HTR-8/SVneo (cell line): ENCODE measurements around the gene HAND2.

Experiments
- DNase-seq: peaks from one replicate; pipeline ENCODE4 v3.0.0; 2011; ENCODE audit warnings: low spot score, mixed read lengths; ENCODE audit not compliant: insufficient read length
- FAIRE-seq: peaks from 2 replicates; lab custom pipeline; 2011; peaks lifted over from hg19 to GRCh38; lab: Jason Lieb, UNC

HAND2 gene

DNA sequence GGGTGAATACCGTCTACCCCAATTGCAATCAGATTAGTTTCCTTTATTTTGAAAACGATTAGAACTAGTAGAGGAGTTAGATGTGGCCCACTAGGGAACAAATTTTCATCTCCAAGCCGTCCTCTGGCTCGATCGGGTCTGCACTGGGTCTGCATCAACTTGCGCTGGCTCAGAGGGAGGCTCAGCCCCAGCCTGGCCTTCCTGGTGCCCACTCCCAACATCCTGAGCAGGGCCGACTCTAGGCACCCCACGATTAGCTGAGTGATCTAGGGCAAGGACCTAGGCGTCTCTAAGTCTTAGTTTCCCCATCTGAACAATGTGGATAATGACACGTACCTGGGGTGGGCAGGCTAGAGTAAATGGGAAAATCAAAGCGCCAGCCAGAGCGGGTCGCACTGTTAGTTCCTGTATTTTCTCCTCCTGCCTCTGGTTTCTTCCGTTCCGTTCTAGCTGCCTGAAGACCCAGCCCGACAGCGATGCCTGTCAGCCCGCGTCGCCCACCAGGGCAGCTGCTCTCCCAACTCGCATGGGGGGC is 7.7 kb upstream of the HAND2 start:
- no peak for DNase-seq
- no peak for FAIRE-seq

DNA sequence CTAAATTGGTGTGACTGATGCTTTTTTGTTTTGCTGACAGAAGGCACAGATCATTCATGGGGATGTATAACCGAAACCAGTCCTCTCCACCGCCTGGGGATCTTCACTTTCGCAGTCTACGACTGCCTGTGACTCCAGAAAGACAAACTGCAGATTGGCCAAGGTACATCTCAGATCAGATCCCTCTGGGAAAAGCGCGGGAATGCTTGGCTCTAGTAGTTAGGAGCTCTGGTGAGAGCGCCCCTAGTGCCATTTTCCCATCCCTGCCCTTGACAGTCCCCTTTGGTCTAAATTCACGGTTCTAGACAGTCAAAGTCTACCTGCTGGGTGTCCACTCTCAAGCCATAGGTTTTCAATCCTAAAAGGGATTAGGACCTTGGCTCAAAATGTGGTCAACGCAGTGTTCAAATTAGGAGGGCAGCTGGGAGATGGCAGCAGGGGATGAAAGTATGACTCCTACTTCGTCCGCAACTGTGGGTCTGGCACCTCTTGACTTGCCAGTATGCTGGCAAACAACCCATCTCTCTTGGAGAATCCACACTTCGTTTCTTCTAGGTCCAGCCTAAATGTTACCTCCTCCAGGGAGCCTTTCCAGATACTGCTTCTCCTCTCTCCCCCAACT is 6.9 kb upstream of the HAND2 start:
- DNase-seq (no peak), FAIRE-seq (no peak)

DNA sequence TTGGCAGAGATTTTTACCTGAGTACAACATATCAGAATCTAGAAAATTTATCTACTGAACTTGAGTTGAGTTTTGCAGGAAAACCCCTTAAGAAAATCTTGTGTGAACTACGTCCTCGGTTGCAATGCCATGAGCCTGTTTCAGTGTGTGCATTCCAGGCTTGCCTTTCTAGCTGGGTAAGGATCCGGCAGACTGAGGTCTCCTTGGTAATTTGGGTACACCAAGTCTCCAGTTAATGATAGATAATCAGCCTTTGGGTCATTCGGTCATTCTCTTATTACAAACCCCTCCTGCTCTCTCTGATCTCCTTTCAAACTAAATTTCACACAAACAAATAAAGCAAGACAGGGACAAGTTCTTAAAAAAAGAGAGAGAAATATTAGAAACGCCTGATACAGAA is 5.9 kb upstream of the HAND2 start:
- no peak for FAIRE-seq

DNA sequence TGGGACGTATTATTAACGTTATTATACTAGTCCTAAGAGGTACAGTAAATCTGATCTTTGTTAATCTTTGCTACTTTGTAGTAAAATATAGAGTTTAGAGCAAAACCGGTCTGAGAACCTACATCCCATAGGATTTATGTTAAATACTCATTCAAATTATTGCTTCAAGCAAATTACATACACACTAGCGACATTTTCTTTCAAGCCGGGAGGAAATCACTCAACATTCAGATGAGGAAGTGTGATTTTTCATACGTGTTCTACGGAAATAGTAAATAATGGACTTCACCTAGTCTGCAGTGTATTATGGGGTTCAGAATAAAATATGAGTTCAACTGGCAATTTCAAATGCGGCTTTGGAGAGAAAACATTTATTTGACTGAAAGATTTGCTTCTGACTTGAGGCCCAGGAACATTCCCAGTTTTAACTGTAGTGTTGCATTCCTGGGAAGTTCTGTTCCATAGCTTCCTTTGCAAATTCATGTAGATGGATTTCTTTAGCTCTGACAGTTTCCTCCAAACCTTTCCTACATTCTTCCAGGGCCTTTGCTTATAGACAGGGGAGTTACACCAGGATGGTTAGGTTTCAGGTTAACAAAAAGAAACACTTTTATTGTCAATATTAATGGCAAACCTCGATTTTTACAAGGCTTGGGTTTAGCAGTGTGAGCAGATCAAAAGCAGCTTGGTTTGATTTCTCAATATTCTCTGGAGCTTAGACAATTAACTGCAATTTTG is 5.3 kb upstream of the HAND2 start:
- FAIRE-seq (no peak), DNase-seq (no peak)

More for the DNA sequence above, 5.9 kb upstream of the HAND2 start:
- no peak for DNase-seq

DNA sequence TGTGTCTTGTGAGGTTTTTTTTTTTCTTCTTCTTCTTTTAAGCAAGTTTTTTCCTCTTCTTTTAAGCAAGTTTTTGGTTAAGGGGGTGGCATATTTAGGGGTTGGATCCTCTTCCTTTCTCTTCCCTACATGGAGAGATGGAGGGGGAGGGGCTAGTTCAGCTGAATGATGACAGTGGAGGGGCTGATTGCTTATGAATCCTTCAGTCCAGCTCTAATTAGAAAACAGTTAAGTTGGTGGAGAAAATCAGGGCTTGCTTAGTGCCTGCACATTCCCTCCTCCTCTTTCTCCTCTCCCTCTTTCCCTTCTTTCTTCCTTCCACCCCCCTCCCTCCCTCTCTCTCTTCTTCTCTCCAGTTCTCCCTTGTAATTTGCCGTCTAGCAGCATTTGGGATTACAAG is 4.4 kb upstream of the HAND2 start:
- DNase-seq (no peak), FAIRE-seq (no peak)

DNA sequence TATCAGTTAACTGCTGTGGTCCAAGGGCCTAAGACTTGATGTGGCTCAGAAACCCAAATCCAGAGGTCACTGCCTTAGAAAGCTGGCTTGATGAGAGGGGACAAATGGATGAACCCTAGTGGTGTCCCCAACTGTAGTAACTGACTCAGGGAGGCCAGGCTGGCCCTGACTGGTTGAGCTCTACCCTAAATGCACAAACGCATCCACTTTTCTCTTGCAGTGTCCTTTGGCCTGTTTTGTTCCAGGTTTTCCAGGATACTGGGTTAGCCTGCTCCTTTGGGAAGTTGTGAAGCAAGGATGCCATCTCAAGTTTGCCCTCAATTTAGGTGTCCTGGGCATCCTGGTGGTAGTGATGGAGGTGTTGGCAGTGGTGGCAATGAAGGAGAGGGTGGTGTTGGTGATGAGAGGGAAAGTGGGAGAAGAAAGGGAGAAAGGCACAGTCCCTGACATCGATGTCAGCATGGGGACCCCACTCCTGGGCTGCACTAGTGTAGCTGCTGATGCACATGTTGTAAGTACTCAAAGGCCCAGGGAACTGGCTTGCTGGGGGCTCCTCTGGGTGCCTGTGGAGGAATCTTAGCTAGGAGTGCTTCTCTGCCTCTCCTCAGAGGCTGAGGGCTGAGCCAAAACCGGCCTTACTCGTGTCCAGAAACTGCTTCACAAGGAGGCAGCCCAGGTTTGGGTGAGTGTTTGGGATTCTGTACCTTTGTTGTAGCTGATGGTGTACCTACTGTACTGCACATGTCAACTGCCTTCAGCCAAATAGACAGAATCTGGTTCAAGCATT is 2.9 kb upstream of the HAND2 start:
- DNase-seq (no peak), FAIRE-seq (no peak)

DNA sequence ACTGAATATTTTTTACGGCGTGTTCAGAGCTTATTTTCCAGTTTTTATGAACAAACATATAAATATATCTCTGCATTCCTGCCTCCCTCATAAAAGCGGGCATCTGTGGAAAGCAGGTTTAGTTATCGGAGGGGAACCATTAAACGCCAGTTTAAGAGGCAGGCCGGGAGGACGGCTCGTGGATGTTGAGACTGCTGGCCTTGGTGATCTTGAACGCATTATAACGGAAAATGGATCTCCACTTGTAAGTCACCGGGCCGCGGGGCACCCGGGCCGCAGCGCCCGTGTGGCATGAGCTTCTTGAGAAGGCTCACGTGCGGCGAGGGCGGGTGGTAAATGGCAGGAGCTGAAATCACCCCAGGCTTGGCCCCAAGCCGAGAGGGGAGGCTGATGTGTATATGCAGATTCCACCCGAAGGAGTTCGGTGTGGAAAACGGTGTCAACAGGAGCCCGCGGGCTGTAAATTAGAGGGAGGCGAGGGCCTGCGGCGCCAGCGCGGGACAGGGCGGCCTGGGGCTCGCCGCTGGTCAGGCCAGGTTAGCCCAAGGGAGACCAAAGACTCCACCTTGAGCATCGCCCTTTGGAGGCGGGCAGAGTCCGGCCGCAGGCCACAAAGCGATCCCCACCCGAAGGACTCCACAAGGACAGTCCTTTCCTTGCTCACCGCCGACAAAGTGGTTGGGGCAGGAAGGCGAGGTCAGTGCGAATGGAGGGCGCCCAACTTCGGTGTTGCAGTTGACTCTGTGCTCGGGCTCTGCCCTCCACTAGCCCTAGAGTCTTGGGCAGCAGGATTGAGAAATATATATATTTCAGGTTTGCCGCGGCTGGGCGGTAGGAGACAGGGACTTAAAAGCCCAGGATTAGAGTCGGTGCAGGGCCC is 1.3 kb upstream of the HAND2 start:
- FAIRE-seq (no peak), DNase-seq (no peak)

DNA sequence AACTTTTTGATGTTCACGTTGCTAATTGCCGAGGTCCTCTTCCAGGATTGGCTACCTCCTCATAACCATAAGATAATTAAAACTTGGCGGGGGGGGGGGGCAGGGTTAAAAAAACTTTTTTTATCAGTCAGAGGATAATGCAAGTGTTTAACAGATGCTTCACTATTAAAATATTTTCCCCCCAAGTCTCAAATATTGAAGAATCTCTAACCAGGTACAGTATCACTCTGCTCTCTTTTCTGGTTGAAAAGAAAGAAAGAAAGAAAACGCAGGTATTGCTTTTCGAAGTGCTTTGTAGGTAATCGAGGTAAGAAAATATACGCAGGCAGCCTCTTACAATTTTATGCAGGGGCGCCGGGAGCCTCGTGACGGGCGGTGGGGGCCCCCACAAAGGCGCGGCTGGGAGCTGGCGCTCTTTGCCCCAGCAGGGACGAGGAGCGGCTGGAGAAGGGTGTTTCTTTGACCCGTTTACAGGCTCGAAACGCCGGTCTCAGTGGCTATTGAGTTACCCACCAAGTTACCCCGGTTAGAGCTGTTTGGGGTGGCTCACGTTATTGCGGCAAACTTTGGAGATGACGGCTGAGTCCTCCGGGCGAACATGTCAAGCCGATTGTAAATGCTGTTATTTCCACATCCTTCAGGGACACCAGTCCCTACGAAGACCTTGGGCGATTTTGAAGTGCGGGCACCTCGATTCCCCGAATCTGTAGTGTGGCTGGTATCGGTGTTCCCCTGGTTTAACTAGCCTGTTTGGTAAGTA is 477 bp upstream of the HAND2 start:
- FAIRE-seq, result no peak
- DNase-seq, result no peak

DNA sequence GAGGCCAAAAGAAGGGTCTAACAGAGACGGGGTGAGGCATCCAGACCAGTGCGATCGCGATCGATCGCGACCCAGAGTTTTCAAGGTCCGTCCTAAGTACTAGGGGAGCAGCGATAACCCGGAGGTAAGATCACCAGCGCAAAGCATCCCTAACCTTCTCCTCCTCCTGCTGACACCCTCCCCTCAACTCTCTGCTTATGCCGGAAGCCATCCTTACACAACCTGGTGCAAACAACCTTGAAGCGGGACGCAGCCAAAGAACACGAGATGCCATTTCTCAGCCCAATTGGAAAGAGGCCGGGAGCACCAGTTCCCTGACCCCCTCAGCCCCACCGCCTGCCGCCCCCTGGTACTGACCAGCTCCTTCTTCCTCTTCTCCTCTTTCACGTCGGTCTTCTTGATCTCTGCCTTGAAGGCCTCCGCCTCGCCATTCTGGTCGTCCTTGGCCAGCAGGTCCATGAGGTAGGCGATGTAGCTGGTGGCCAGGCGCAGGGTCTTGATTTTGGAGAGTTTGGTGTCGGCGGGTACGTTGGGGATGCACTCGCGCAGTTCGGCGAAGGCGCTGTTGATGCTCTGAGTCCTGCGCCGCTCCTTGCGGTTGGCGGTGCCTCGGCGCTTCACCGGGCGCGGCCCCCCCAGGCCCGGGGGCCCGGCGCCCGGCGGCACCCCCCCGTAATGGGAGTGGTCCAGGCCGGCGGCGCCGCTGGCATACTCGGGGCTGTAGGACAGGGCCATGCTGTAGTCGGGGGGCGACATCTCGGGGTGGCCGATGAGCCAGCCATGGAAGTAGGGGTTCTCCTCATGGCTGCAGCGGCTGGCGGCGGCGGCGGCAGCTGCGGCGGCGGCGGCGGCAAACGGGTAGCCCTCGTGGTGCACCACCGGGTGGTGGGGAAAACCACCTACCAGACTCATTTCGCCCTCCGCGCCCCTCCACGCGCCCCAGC is 1.4 kb downstream of the HAND2 start:
- FAIRE-seq, result peak; percentile 68

DNA sequence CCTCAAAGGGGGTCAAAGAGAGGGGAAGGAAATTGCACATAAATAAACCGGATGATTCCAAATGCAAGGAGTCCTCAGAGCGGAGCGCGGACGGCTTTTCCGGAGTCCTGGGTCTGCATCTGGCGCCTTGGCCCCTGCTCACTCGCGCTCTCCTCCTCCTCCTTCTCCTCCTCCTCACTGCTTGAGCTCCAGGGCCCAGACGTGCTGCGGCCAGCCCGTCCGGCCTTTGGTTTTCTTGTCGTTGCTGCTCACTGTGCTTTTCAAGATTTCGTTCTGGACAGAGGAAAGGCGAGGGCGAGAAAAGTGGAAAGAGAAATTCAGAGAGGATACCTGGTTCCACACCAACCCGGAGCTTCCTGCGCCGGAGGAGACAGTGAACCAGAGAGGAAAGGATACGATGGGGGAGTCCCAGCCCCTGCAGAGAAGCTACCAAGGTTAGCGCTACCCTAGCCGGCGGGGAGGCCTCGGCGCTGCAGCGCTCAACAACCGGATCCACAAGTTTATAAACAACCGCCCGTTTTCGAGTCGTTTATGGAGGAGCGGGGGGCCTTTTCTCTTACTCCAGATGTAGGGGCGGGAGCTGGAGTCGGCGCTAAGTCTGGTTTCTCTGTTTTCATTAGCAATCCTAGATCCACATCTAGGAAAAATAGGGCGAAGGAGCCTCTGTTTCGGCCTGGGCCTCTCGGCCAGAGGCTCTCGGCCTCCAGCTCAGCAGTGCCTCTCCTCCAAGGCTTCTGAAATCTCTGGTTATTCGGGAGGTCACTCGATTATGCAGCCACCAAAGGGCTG is 2.7 kb downstream of the HAND2 start:
- DNase-seq, result no peak
- FAIRE-seq, result no peak

More for the DNA sequence above, 1.4 kb downstream of the HAND2 start:
- DNase-seq, result peak; percentile 32

DNA sequence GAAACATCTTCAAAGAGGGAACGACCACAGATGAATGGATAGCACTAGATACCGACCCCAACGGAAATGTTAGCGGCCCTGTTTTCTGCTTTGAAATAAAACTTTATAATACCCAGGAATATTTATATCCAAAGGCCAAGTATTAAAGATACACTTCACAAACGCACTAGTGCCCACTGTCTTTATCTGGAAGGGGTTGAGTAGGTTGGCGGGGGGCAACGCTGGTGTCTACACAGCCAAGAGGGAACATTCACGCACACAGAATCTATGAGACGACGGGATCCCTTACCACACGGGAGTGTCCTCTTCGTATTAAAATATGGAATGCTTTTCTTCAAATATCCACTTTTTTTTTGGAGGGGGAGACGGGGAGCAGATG is 3.3 kb downstream of the HAND2 start:
- FAIRE-seq (no peak), DNase-seq (no peak)

DNA sequence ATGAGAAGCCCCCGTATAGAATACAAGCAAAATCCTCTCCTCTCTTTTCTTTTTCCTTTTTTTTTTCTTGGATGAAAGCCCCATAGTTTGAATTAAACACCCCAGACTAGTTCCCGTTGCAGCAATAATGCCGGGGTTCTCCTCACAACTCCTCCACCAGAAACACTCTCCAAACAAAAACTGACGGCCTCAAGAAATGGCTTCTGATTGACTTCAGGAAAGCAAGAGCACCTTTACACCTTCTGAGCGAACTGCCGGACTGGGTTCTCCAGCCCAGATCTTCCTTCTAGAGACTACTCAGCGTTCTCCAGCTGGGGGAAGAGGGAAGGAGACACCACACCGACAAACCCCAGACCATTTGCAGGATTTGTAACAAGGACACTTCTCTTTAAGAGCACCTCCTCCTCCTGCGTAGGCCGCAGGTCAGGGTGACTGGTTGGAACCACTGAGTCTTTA is 4.0 kb downstream of the HAND2 start:
- DNase-seq, result no peak
- no peak for FAIRE-seq

DNA sequence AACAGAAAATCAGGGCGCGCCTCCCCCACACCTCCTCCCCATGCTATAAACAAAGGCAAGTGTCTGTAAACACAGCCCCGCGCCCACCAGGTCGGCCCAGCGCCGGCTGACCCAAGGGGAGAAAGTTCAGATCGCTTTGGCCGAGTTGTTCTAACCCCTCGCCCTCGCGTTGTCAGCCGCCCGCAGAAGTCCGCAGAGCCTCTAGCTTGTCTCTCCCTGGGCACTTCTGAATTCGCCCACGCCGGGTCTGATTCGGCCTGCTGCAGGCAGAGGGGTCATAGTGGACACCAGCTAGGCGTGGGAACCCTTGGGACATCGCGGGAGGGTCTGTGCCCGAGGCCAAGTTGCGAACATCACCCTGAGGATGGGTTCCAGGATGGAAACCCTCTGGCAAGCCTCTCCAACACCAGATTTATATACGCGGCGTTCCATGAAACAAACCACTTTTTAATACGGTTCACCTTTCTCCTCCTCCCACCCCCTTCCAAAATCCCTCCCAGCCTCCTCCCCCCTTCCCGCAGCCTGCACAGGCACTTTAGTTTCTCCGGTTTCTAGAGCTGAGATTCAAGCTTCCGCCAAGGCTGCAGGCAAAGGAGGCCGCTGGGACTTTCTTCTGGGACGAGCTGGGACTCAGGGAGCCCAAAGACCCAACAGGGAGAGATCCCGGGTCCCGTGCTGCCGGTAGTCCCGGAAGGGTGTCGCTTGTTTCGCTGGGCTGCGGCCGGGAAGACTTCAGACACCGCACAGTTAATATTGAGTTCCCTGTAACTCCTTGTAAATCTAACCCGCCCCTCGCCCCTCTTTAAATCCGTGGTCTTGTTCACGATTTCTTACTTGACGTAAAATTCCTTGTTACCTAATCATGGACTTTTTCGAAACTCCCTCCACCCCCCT is 4.7 kb downstream of the HAND2 start:
- no peak for DNase-seq

DNA sequence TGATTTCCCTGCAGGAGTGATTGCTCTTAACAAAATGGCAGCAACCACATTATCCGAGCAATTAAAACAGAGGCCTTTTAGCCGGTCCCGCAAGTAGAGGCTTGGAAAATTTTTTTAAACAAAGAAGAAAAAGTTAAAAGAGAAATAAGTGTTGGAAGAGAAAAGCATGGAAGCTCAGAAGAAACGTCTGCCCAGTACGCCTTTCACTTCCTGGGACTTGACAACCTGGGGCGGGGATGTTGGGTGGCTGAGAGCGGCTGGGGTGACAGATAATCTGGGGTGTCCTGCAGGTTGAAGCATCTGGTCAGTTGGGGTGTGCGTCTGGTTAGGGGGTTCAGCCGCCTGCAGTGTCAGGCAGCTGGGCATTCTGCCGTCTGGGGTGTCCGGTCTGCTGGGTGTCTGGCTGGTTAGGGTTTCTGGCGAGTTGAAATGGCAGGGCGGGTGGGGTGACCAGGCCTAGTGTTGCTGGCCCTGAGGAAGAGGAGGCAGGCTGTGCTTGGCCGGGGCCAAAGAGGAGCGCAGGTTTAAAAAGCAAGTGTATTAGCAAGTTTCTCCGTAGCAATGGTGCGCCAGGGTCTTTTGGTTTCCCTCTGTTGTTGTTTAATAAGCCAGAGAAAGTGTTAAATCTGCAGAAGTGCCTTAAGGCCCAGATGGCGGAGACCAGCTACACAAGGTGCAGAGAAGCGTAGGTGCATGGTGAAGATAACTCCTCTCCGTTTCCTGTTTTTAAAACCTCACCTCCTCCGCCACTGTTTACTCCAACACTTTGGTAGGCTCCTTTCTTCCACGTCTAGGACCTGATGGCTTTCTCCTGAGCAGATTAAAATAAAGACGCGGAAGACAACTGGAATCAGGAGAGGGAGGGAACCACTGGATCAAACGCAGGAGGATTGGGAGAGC is 5.6 kb downstream of the HAND2 start:
- DNase-seq, result no peak
- FAIRE-seq, result no peak

More for the DNA sequence above, 4.7 kb downstream of the HAND2 start:
- FAIRE-seq, result no peak

DNA sequence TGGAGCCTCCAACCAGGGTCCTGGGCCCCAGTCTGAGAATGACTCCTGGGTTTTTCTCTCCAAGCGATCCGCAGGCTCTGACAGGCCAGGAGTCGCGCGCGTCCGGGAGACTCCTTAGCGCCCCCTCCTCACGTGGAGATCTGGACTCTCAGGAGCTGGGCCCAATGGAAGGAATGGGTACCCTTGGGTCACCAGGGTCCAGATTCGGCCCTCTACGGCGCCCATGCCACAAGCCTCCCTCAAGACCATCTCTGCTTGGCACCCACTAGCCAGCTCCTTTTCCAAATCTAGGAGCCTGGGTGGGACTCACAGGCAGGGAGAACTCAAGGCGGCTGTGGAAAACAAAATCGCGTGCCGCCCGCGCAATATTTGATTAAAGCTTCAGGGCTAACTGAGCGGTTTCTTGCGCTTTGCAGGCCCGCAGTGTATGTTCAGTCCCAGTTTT is 7.1 kb downstream of the HAND2 start:
- DNase-seq, result no peak
- FAIRE-seq, result no peak
